SK-N-SH treated with all-trans-retinoic acid at 6 μM for 48 hours (cell line): ENCODE data around the gene SLFN12.

ENCODE experiments used
- ATAC-seq: fragments of 200-7000 bp; cut with Tn5 transposase; 3 replicates; pipeline ENCODE4 v1.9.1; 2020; ENCODE audit warnings: mild to moderate bottlenecking, moderate library complexity
- ARNTL ChIP-seq: fragments of 450-650 bp; formaldehyde crosslinking; IDR thresholded peaks from 2 replicates; pipeline ENCODE4 v1.5.0; 2020; ENCODE audit warnings: low read depth, mild to moderate bottlenecking, moderate library complexity, borderline replicate concordance
- BACH2 ChIP-seq: fragments of 250-450 bp; sonication (Bioruptor Pico); IDR thresholded peaks from 2 replicates; pipeline ENCODE4 v1.9.0; 2021; ENCODE audit warnings: mild to moderate bottlenecking, borderline replicate concordance
- CREB5 ChIP-seq: fragments of 250-450 bp; sonication (Bioruptor Pico); IDR thresholded peaks from 2 replicates; pipeline ENCODE4 v1.5.1; 2020; ENCODE audit warnings: low read depth, mild to moderate bottlenecking, moderate library complexity
- CSDC2 ChIP-seq: fragments of 250-450 bp; sonication (Bioruptor Pico); IDR thresholded peaks from 2 replicates; pipeline ENCODE4 v1.5.0; 2020; ENCODE audit warnings: mild to moderate bottlenecking, moderate library complexity
- CSRNP3 ChIP-seq: fragments of 250-450 bp; sonication (Bioruptor Pico); IDR thresholded peaks from 2 replicates; pipeline ENCODE4 v1.5.1; 2021; ENCODE audit warnings: mild to moderate bottlenecking, moderate library complexity
- ESRRG ChIP-seq: fragments of 250-450 bp; sonication (Bioruptor Pico); IDR thresholded peaks from 2 replicates; pipeline ENCODE4 v1.6.1; 2021; ENCODE audit warnings: mild to moderate bottlenecking
- GLIS3 ChIP-seq: fragments of 250-450 bp; sonication (Bioruptor Pico); IDR thresholded peaks from 2 replicates; pipeline ENCODE4 v1.5.0; 2020; ENCODE audit warnings: mild to moderate bottlenecking, moderate library complexity
- ISL1 ChIP-seq: fragments of 250-450 bp; sonication (Bioruptor Pico); IDR thresholded peaks from 2 replicates; pipeline ENCODE4 v2.1.2; 2022; ENCODE audit warnings: mild to moderate bottlenecking, moderate library complexity
- OSR1 ChIP-seq: fragments of 250-450 bp; sonication (Bioruptor Pico); IDR thresholded peaks from 2 replicates; pipeline ENCODE4 v1.8.0; 2022; ENCODE audit warnings: moderate library complexity, mild to moderate bottlenecking, inconsistent platforms
- PATZ1 ChIP-seq: fragments of 250-450 bp; sonication (Bioruptor Pico); IDR thresholded peaks from 2 replicates; pipeline ENCODE4 v1.8.0; 2020; ENCODE audit warnings: mild to moderate bottlenecking, moderate library complexity, borderline replicate concordance
- POU6F1 ChIP-seq: fragments of 250-450 bp; sonication (Bioruptor Pico); IDR thresholded peaks from 2 replicates; pipeline ENCODE4 v1.8.0; 2021; ENCODE audit warnings: low read depth, mild to moderate bottlenecking, moderate library complexity, borderline replicate concordance
- PPARA ChIP-seq: fragments of 250-450 bp; sonication (Bioruptor Pico); IDR thresholded peaks from 2 replicates; pipeline ENCODE4 v1.5.0; 2020; ENCODE audit warnings: mild to moderate bottlenecking, borderline replicate concordance
- RARB ChIP-seq: fragments of 250-450 bp; sonication (Bioruptor Pico); IDR thresholded peaks from 2 replicates; pipeline ENCODE4 v1.8.0; 2021; ENCODE audit warnings: mild to moderate bottlenecking, moderate library complexity
- SNAI2 ChIP-seq: fragments of 250-450 bp; sonication (Bioruptor Pico); IDR thresholded peaks from 2 replicates; pipeline ENCODE4 v1.5.0; 2020; ENCODE audit warnings: mild to moderate bottlenecking, moderate library complexity
- TCF4 ChIP-seq: fragments of 250-450 bp; sonication (Bioruptor Pico); IDR thresholded peaks from 2 replicates; pipeline ENCODE4 v1.8.0; 2021; ENCODE audit warnings: mild to moderate bottlenecking, moderate library complexity, borderline replicate concordance
- TOX ChIP-seq: fragments of 250-450 bp; sonication (Bioruptor Pico); IDR thresholded peaks from 2 replicates; pipeline ENCODE4 v1.8.0; 2021; ENCODE audit warnings: mild to moderate bottlenecking, moderate library complexity, borderline replicate concordance
- TSHZ2 ChIP-seq: fragments of 250-450 bp; sonication (Bioruptor Pico); IDR thresholded peaks from 2 replicates; pipeline ENCODE4 v1.5.0; 2020; ENCODE audit warnings: mild to moderate bottlenecking, moderate library complexity
- ZC3H10 ChIP-seq: fragments of 250-450 bp; sonication (Bioruptor Pico); IDR thresholded peaks from 2 replicates; pipeline ENCODE4 v1.5.1; 2021; ENCODE audit warnings: mild to moderate bottlenecking, moderate library complexity
- ZFP3 ChIP-seq: fragments of 250-450 bp; sonication (Bioruptor Pico); IDR thresholded peaks from 2 replicates; pipeline ENCODE4 v1.5.0; 2020; ENCODE audit warnings: mild to moderate bottlenecking, moderate library complexity
- ZFP30 ChIP-seq: fragments of 450-650 bp; formaldehyde crosslinking; IDR thresholded peaks from 2 replicates; pipeline ENCODE4 v1.5.0; 2022; ENCODE audit warnings: mild to moderate bottlenecking, moderate library complexity
- ZNF565 ChIP-seq: fragments of 450-650 bp; formaldehyde crosslinking; conservative IDR thresholded peaks from 2 replicates; pipeline ENCODE4 v1.5.0; 2020; ENCODE audit warnings: low read depth, mild to moderate bottlenecking, moderate library complexity
- ZNF70 ChIP-seq: fragments of 450-650 bp; formaldehyde crosslinking; IDR thresholded peaks from 2 replicates; pipeline ENCODE4 v1.5.0; 2020; ENCODE audit warnings: mild to moderate bottlenecking, moderate library complexity

Gene SLFN12

GRCh38 chr17:35433075-35433894, 985 bp upstream of the SLFN12 start:
- peak; percentile 88 for ATAC-seq
- TF ChIP-seq GLIS3 (CRISPR knock-in tag) = no peak
- TF ChIP-seq PATZ1 (CRISPR knock-in tag) = no peak
- no peak for TF ChIP-seq CREB5
- TF ChIP-seq OSR1 = no peak
- no peak for TF ChIP-seq CSRNP3
- no peak for TF ChIP-seq TOX (CRISPR knock-in tag)
- TF ChIP-seq ZNF70 = no peak
- TF ChIP-seq ISL1 (CRISPR knock-in tag) = no peak
- TF ChIP-seq ZNF565 (CRISPR knock-in tag) = no peak
- no peak for TF ChIP-seq CSDC2 (CRISPR knock-in tag)
- no peak for TF ChIP-seq ZFP3 (CRISPR knock-in tag)
- TF ChIP-seq TSHZ2 (CRISPR knock-in tag) = no peak
- no peak for TF ChIP-seq RARB (CRISPR knock-in tag)
- no peak for TF ChIP-seq POU6F1
- TF ChIP-seq, all 23 proteins: peak for 0

GRCh38 chr17:35429702-35430101, 2.6 kb downstream of the SLFN12 start:
- TF ChIP-seq ZNF70 = no peak
- TF ChIP-seq CSDC2 (CRISPR knock-in tag) = no peak
- ATAC-seq = no peak

- ATAC-seq = no peak
- TF ChIP-seq ZFP30 (no peak), ESRRG (CRISPR knock-in tag) (no peak), OSR1 (no peak), TSHZ2 (CRISPR knock-in tag) (no peak), RARB (CRISPR knock-in tag) (no peak), ZNF565 (CRISPR knock-in tag) (no peak), ZC3H10 (CRISPR knock-in tag) (no peak), CSRNP3 (no peak), ZFP3 (CRISPR knock-in tag) (no peak), ISL1 (CRISPR knock-in tag) (no peak), TOX (CRISPR knock-in tag) (no peak), TCF4 (CRISPR knock-in tag) (no peak), SNAI2 (no peak), CREB5 (no peak), PPARA (CRISPR knock-in tag) (no peak), CSDC2 (CRISPR knock-in tag) (no peak), ARNTL (CRISPR knock-in tag) (no peak), BACH2 (CRISPR knock-in tag) (no peak)
Observed at GRCh38 chr17:35428229-35428628, 4.1 kb downstream of the SLFN12 start.
